GM19397 (cell line): ENCODE measurements around the gene PKD2L2.
"Not testable (repeated sequence)": the region's sequence is repeated elsewhere in the genome, so short reads cannot be mapped to it uniquely, and the experiment has no call there.

Experiments
- ATAC-seq: cut with Tn5 transposase; IDR thresholded peaks from one replicate; pipeline ENCODE4 v1.9.1; 2021; ENCODE audit warnings: mild to moderate bottlenecking, moderate library complexity; ENCODE audit not compliant: unreplicated experiment

PKD2L2 gene

GRCh38 chr5:137888863-137889759, at the start of gene PKD2L2:
TSS of gene PKD2L2 (plus strand) at chr5:137889457. CDS start at chr5:137889492, 35 bp downstream.
- ATAC-seq: peak; percentile 99

GRCh38 chr5:137842296-137842695, 47.0 kb upstream of the PKD2L2 start:
- no peak for ATAC-seq

- no peak for ATAC-seq
Observed at GRCh38 chr5:137843676-137844299, 45.5 kb upstream of the PKD2L2 start.

GRCh38 chr5:137845472-137845871, 43.8 kb upstream of the PKD2L2 start:
- no peak for ATAC-seq

- peak; percentile 55 for ATAC-seq
Observed at GRCh38 chr5:137847687-137848086, 41.6 kb upstream of the PKD2L2 start.

- not testable (repeated sequence) for ATAC-seq
Observed at GRCh38 chr5:137853165-137853564, 36.1 kb upstream of the PKD2L2 start.

- ATAC-seq: no peak
Observed at GRCh38 chr5:137856201-137856600, 33.1 kb upstream of the PKD2L2 start.

GRCh38 chr5:137856916-137857862, 32.1 kb upstream of the PKD2L2 start:
- ATAC-seq: no peak

GRCh38 chr5:137858223-137858916, 30.9 kb upstream of the PKD2L2 start:
- ATAC-seq: no peak

GRCh38 chr5:137858954-137859353, 30.3 kb upstream of the PKD2L2 start:
- no peak for ATAC-seq

- ATAC-seq: no peak
Observed at GRCh38 chr5:137862251-137862650, 27.0 kb upstream of the PKD2L2 start.

- not testable (repeated sequence) for ATAC-seq
Observed at GRCh38 chr5:137863653-137864052, 25.6 kb upstream of the PKD2L2 start.

- no peak for ATAC-seq
Observed at GRCh38 chr5:137866541-137867388, 22.5 kb upstream of the PKD2L2 start.

GRCh38 chr5:137867664-137868063, 21.6 kb upstream of the PKD2L2 start, which contains the start of gene MYOT:
TSS of gene MYOT (plus strand) at chr5:137867860. CDS start at chr5:137870652, 2,792 bp downstream.
- ATAC-seq: no peak

GRCh38 chr5:137870647-137871339, 18.5 kb upstream of the PKD2L2 start:
- ATAC-seq: no peak

- ATAC-seq: no peak
Observed at GRCh38 chr5:137871571-137871970, 17.7 kb upstream of the PKD2L2 start.

- ATAC-seq: no peak
Observed at GRCh38 chr5:137872466-137872865, 16.8 kb upstream of the PKD2L2 start.

GRCh38 chr5:137876101-137876500, 13.2 kb upstream of the PKD2L2 start:
- no peak for ATAC-seq

GRCh38 chr5:137880313-137880712, 8.9 kb upstream of the PKD2L2 start:
- ATAC-seq: no peak
